Measurements from ENCODE around the gene VDR.

Gene VDR

DNA sequence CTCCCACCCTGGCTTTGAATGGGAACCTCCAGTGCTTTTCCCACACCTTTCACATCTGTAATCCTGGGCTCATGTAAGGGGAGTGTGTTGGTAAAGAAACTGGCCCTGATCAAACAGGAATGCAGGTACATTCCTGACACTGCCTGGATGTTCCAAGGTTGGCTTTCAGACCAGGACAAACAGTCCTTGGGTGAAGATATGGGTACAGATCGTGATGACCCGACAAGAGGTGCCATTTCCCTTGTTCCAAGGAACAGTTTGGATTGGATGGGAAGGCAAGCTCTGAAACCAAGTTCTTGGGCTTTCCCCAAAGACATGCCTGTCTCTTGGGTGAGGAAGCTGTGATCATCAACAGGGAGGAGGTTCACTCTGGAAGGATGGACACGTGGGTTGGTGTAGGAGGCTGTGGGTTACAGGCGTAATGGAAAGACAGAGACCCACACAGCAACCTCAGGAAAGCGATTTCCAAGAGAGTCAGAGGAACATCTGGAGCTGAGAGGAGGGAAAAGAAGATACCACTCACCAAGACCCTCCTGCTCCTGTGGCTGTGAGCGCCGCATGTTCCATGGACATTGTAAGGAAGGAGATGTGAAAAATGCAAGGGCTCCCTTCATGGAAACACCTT, 26.4 kb downstream of the VDR start:
- Histone ChIP-seq H3K9ac (ENCODE audit: low read length) (no peak overlapping the region), H4K20me1 (ENCODE audit: insufficient read depth, low read length) (no peaks in the 10 kb centered on the region), H3K27ac (ENCODE audit: low read length) (no peak overlapping the region), H3K9me3 (ENCODE audit: insufficient read depth, low read length) (no peaks in the 10 kb centered on the region), H3K4me2 (ENCODE audit: low read length) (no peak overlapping the region), H3K4me1 (ENCODE audit: low read length) (peaks cover 9% of the 10 kb centered on the region), H3K79me2 (ENCODE audit: low read length) (no peaks in the 10 kb centered on the region), H3K27me3 (ENCODE audit: low read depth, low read length) (peaks cover 44% of the 10 kb centered on the region), H2AFZ (ENCODE audit: low read depth, low read length) (no peak overlapping the region), H3K36me3 (replicated peaks; ENCODE audit: low read depth, low read length) (no peaks in the 10 kb centered on the region), H3K4me3 (ENCODE audit: low read length) (no peak overlapping the region)
- TF ChIP-seq, protein P1, sequence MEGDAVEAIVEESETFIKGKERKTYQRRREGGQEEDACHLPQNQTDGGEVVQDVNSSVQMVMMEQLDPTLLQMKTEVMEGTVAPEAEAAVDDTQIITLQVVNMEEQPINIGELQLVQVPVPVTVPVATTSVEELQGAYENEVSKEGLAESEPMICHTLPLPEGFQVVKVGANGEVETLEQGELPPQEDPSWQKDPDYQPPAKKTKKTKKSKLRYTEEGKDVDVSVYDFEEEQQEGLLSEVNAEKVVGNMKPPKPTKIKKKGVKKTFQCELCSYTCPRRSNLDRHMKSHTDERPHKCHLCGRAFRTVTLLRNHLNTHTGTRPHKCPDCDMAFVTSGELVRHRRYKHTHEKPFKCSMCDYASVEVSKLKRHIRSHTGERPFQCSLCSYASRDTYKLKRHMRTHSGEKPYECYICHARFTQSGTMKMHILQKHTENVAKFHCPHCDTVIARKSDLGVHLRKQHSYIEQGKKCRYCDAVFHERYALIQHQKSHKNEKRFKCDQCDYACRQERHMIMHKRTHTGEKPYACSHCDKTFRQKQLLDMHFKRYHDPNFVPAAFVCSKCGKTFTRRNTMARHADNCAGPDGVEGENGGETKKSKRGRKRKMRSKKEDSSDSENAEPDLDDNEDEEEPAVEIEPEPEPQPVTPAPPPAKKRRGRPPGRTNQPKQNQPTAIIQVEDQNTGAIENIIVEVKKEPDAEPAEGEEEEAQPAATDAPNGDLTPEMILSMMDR (IDR thresholded peaks at IDR 0.05; ENCODE audit: low read depth, low read length) = no peak
- TF ChIP-seq EZH2phosphoT487 (IDR thresholded peaks at IDR 0.05; ENCODE audit: low read depth) = no peak

DNA sequence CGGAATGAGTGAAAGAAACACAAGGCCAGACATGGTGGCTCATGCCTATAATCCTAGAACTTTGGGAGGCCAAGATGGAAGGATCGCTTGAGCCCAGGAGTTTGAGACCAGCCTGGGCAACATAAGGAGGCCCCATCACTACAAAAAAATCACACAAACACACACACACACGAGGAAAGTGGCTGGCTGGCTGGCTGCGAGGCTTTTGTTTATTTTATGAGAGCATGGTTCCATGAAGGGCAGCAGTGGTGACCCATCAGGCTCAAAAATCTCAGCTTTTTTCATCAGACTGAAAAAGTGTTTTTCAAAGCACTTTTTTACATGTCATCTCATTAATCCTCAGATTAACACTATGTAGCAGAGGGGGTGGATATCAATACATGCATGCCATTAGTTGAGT, 27.7 kb downstream of the VDR start:
- no peak overlapping the region for H3K4me2 ChIP-seq (ENCODE audit: low read length)
- H3K9me3 ChIP-seq (ENCODE audit: insufficient read depth, low read length) = no peaks in the 10 kb centered on the region
- H3K4me3 ChIP-seq (ENCODE audit: low read length) = no peak overlapping the region
- TF ChIP-seq, protein P1 (IDR thresholded peaks at IDR 0.05; ENCODE audit: low read depth, low read length) = no peak
- no peak for TF ChIP-seq EZH2phosphoT487 (IDR thresholded peaks at IDR 0.05; ENCODE audit: low read depth)
- no peaks in the 10 kb centered on the region for H3K4me1 ChIP-seq (ENCODE audit: low read length)
- no peaks in the 10 kb centered on the region for H3K79me2 ChIP-seq (ENCODE audit: low read length)
- no peaks in the 10 kb centered on the region for H4K20me1 ChIP-seq (ENCODE audit: insufficient read depth, low read length)
- no peaks in the 10 kb centered on the region for H3K36me3 ChIP-seq (replicated peaks; ENCODE audit: low read depth, low read length)
- H2AFZ ChIP-seq (ENCODE audit: low read depth, low read length) = no peak overlapping the region
- no peak overlapping the region for H3K9ac ChIP-seq (ENCODE audit: low read length)
- no peak overlapping the region for H3K27ac ChIP-seq (ENCODE audit: low read length)
- H3K27me3 ChIP-seq (ENCODE audit: low read depth, low read length) = peaks cover 40% of the 10 kb centered on the region

DNA sequence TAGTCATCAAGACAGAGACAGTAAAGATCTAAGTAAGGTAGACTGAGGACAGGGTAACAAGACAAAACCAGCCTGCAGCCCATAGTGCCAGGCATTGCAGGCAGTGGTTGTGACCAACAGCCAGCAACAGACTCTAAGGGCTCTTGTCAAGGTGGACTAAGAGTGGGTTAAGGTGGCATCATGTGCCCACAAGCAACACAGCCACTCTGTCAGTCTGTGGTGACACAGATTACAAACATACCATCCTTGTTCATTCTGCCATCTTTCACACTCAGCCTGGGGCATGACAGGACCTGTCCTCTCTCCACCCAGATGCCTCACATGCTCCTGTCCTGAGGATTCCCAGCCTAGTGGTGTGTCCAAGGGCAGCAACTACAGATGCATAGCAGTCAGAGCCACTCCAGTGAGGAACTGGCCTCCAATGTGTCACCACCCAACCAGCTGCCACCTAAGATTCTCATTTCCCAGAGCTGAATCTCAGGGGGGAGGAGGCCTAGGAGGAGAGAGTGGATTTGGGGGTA, 28.3 kb downstream of the VDR start:
- no peaks in the 10 kb centered on the region for H3K9me3 ChIP-seq (ENCODE audit: insufficient read depth, low read length)
- H3K4me1 ChIP-seq (ENCODE audit: low read length) = no peaks in the 10 kb centered on the region
- no peaks in the 10 kb centered on the region for H3K36me3 ChIP-seq (replicated peaks; ENCODE audit: low read depth, low read length)
- TF ChIP-seq EZH2phosphoT487 (IDR thresholded peaks at IDR 0.05; ENCODE audit: low read depth) = no peak
- TF ChIP-seq, protein P1 (IDR thresholded peaks at IDR 0.05; ENCODE audit: low read depth, low read length) = no peak
- H3K27ac ChIP-seq (ENCODE audit: low read length) = no peak overlapping the region
- H3K4me2 ChIP-seq (ENCODE audit: low read length) = no peak overlapping the region
- H3K4me3 ChIP-seq (ENCODE audit: low read length) = no peak overlapping the region
- H3K9ac ChIP-seq (ENCODE audit: low read length) = no peak overlapping the region
- H2AFZ ChIP-seq (ENCODE audit: low read depth, low read length) = no peak overlapping the region
- H3K27me3 ChIP-seq (ENCODE audit: low read depth, low read length) = peaks cover 36% of the 10 kb centered on the region
- no peaks in the 10 kb centered on the region for H3K79me2 ChIP-seq (ENCODE audit: low read length)
- H4K20me1 ChIP-seq (ENCODE audit: insufficient read depth, low read length) = no peaks in the 10 kb centered on the region

DNA sequence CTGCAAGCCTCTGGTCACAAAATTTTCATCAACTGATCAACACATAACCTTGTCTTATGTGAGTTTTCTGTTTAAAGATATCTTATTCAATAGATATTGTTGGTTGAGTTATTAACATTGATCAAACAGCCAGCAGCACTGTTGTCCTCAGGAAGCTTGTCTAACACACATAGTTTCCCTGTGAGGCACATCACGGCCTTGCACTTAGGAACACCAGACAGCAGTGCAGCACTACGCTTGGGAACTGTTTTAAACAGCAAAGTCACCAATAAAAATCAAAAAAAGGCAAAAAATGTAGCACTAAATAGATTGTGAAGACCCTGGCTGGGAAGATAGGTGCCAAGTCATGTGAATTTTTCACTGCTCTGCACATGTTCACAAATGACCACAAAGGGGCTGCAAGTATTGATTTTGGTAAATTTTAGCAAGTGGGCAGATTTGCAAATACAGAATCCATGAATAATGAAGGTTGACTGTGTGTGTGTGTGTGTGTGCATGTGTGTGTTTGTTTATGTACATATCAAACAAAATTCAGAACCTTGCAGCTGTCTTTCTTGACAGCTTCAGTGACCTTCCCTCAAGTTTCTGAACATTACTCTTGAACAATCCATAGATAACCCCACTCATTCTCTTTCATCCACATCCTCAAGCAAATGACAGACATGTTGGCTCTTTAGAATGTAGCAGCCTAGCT, 28.9 kb downstream of the VDR start:
- Histone ChIP-seq H3K9me3 (ENCODE audit: insufficient read depth, low read length) (no peaks in the 10 kb centered on the region), H4K20me1 (ENCODE audit: insufficient read depth, low read length) (no peaks in the 10 kb centered on the region), H3K36me3 (replicated peaks; ENCODE audit: low read depth, low read length) (no peaks in the 10 kb centered on the region), H3K27me3 (ENCODE audit: low read depth, low read length) (peaks cover 31% of the 10 kb centered on the region), H3K4me3 (ENCODE audit: low read length) (no peak overlapping the region), H3K4me2 (ENCODE audit: low read length) (no peak overlapping the region), H3K9ac (ENCODE audit: low read length) (no peak overlapping the region), H2AFZ (ENCODE audit: low read depth, low read length) (no peak overlapping the region), H3K79me2 (ENCODE audit: low read length) (no peaks in the 10 kb centered on the region), H3K4me1 (ENCODE audit: low read length) (no peaks in the 10 kb centered on the region), H3K27ac (ENCODE audit: low read length) (no peak overlapping the region)
- TF ChIP-seq, protein P1 (IDR thresholded peaks at IDR 0.05; ENCODE audit: low read depth, low read length) = no peak
- no peak for TF ChIP-seq EZH2phosphoT487 (IDR thresholded peaks at IDR 0.05; ENCODE audit: low read depth)
